ENCODE data around the gene DCLK1.

GRCh38 chr13:35961002-35961401, 170.2 kb downstream of the DCLK1 start:
- TF ChIP-seq CTCF (IDR thresholded peaks at IDR 0.05; ENCODE audit: poor library complexity) (no peak), EZH2 (IDR thresholded peaks at IDR 0.05; ENCODE audit: borderline replicate concordance) (no peak)

All from hepatocyte (in vitro differentiated cells).